ENCODE results near the gene GALNT16. TPM values are rescaled to one million over a fixed set of nuclear protein-coding genes. Genes with fewer than 3 reads are reported as not detected.

GALNT16 gene
- total and polyA plus RNA-seq, 2 donors (not counting 3 experiments of a cell fraction or from before 2014, with no cell fraction given): 0.39 to 0.49 TPM

- no peak overlapping the region for H2AFZ ChIP-seq (ENCODE audit: low read depth, low read length)
- BruUV-seq (replicated peaks): no TSS peak
- POLR2A ChIA-PET: no interaction called here
- no peaks in the 10 kb centered on the region for H3K79me2 ChIP-seq (ENCODE audit: control insufficient read depth, insufficient read depth, low read length)
- CTCF ChIA-PET: interaction anchor here (1.1 to 1.2 kb wide), 2 partner anchors 9 to 11 kb away, joined by 5 to 7 read pairs; no protein-coding TSS in a partner anchor
- intact Hi-C loops (cut with micrococcal nuclease): no loop called here
- dilution Hi-C loops (cut with MboI; ENCODE audit: extremely low pct_ligation_motif_present, low sequenced_read_pairs): no loop called here
- no peak overlapping the region for H3K9ac ChIP-seq (replicated peaks; ENCODE audit: extremely low read depth, insufficient read depth, low read length)
- H3K9me3 ChIP-seq (replicated peaks; ENCODE audit: control insufficient read depth, insufficient read depth, low read length): no peaks in the 10 kb centered on the region
- no peak overlapping the region for H3K4me2 ChIP-seq (ENCODE audit: insufficient read depth, low read length)
- no peak overlapping the region for H3K27ac ChIP-seq (ENCODE audit: insufficient read depth, low read depth, low read length)
- H3K36me3 ChIP-seq (ENCODE audit: control insufficient read depth in 2 of 2, extremely low read depth in 1 of 2, insufficient read depth in 2 of 2, low read length in 2 of 2): no peaks in the 10 kb centered on the region
- DNase-seq (ENCODE audit: low read depth, low spot score) (no peak), FAIRE-seq (no peak)
- H4K20me1 ChIP-seq (replicated peaks; ENCODE audit: control insufficient read depth, extremely low read depth, insufficient read depth, low read length): no peaks in the 10 kb centered on the region
- H3K9me1 ChIP-seq (replicated peaks; ENCODE audit: control insufficient read depth, extremely low read depth, insufficient read depth, low read length): no peaks in the 10 kb centered on the region
- TF ChIP-seq POLR2A (IDR thresholded peaks at IDR 0.05; ENCODE audit: low read depth, low read length) (no peak), POLR2AphosphoS5 (IDR thresholded peaks at IDR 0.05; ENCODE audit: insufficient read depth, low read depth, low read length) (no peak), MYC (IDR thresholded peaks at IDR 0.05; ENCODE audit: low read depth, low read length) (no peak), FOS (IDR thresholded peaks at IDR 0.05; ENCODE audit: borderline replicate concordance, insufficient read depth, low read length) (no peak), EZH2 (IDR thresholded peaks at IDR 0.05; ENCODE audit: borderline replicate concordance, low read depth, low read length, severe bottlenecking) (no peak), CTCF (IDR thresholded peaks at IDR 0.05; ENCODE audit: extremely low read depth in 1 of 2, insufficient read depth in 1 of 2, low read depth in 1 of 2, low read length in 2 of 2) (no peak), GATA2 (IDR thresholded peaks at IDR 0.05; ENCODE audit: insufficient read depth, insufficient read length, low read depth, low read length) (no peak), JUN (IDR thresholded peaks at IDR 0.05; ENCODE audit: borderline replicate concordance, insufficient read depth, insufficient read length, low read depth) (no peak)
- TF ChIP-seq, protein P1, sequence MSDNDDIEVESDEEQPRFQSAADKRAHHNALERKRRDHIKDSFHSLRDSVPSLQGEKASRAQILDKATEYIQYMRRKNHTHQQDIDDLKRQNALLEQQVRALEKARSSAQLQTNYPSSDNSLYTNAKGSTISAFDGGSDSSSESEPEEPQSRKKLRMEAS (IDR thresholded peaks at IDR 0.05; ENCODE audit: insufficient read depth, insufficient read length): no peak
- no peak overlapping the region for H3K4me3 ChIP-seq (replicated peaks in 1 of 3; ENCODE audit: insufficient read depth in 1 of 3, low read depth in 1 of 3, low read length in 3 of 3)
- H3K27me3 ChIP-seq (ENCODE audit: control insufficient read depth in 2 of 2, insufficient read depth in 2 of 2, low read length in 2 of 2): peaks cover 4 to 13% of the 10 kb centered on the region in 2 experiments
- H3K4me1 ChIP-seq (ENCODE audit: control insufficient read depth, extremely low read depth, insufficient read depth, low read length): no peaks in the 10 kb centered on the region
Observed at GRCh38 chr14:69335371-69335771, 75.4 kb downstream of the GALNT16 start.

Data from endothelial cell of umbilical vein (primary cell).